CD4-positive, alpha-beta T cell treated with Interleukin-17A for 4 hours (primary cell): ENCODE results near the gene NDUFB11.
"Not testable (repeated sequence)": the region's sequence is repeated elsewhere in the genome, so short reads cannot be mapped to it uniquely, and the experiment has no call there.

Source experiments
- DNase-seq: peaks from one replicate; pipeline ENCODE4 v3.0.0-alpha.2; 2020; ENCODE audit warnings: mixed read lengths

NDUFB11 gene

DNA sequence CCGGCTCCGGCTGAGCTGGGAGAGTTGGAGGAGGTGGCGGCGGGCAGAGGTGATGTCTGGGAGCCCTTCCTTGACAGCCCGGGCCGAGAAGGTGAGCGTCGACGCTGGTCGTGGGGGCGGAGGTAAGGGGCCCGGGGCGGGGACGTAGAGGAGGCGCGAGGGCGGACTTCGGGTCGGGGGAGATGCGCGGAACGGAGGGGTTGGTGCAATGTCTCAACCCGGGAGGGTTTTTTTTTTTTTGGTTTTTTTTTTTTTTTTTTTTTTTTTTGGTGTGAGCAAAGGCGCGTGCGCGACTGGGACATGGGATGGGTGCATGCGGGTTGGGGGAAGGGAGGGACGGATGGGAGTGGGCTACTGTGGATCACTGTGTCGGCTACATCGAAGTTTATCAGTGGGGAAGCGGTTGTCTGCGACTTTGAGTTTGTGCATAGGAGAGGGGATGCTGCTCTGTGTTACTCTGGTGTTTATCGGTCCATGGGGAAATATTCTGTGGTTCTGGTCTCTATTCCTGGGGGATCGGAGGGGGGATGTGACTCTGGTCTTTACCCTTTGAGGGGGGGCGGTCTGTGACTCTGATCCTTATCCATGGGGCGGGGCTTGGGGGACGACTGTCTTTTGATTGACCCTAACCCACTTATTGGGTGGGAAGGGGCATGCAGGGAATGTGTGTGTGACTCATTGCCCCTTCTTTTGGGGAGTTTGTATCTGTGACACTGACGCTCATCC is 1.1 kb upstream of the NDUFB11 start:
- DNase-seq, result peak; percentile 61

DNA sequence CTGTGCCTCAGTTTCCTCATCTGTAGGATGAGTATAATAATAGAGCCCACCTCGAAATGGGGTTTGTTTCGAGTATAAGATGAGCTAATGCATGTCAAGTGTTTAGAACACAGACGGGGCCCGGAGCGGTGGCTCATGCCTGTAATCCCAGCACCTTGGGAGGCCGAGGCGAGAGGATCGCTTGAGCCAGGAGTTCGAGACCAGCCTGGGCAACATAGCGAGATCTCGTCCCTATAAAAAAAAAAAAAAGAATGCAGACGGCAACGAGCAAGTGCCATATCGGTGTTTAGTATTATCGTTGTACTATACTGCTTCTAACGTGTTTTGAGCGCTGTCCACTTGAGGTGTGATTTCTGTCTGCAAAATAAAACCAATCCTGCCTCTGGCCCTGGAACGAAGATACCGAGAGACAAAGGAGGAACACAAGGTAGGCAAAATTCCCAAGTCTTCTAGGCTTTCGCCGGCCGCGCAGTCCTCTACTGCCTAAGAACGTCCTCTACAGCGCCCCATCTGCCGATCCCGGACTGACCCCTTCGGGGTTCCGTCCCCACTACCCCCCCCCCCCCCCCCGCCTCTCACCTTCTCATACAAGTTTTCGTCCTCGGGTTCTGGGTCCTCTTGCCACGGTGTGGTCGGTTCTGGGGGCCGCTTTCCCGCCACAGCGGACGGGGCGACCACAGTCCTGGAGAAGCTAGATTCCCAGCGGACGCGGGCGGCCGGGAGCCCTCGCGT is 442 bp downstream of the NDUFB11 start:
- DNase-seq, result peak; percentile 65

DNA sequence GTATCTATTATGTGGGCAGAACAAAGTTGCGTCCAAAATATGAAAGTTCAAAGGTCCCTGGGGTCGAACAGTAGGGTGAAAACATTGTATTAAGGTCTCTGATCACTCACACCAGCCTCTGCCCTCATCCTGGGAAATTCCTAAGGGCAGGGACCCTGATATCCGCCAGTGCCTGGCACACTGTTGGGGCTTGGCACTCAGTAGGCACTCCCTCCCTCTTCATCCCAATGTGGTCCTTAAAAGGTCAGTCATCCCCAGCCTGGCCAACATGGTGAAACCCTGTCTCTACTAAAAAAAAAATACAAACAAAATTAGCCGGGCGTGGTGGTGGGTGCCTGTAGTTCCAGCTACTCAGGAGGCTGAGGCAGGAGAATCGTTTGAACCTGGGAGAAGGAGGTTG is 6.3 kb downstream of the NDUFB11 start:
- no peak for DNase-seq

DNA sequence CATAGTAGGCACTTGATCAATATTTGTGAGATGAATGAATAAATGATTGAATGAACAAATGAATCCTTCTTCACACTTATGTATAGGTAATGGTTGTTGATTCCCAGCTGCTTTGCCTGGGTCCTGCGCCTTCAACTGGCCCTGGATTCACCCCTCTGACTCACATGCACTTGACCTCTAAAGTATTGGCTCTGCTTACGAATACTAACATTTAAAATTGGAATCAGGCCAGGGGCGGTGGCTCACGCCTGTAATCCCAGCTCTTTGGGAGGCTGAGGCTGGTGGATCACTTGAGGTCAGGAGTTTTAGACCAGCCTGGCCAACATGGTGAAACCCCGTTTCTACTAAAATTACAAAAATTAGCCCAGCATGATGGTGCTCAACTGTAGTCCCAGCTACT is 8.9 kb downstream of the NDUFB11 start:
- DNase-seq, result not testable (repeated sequence)

DNA sequence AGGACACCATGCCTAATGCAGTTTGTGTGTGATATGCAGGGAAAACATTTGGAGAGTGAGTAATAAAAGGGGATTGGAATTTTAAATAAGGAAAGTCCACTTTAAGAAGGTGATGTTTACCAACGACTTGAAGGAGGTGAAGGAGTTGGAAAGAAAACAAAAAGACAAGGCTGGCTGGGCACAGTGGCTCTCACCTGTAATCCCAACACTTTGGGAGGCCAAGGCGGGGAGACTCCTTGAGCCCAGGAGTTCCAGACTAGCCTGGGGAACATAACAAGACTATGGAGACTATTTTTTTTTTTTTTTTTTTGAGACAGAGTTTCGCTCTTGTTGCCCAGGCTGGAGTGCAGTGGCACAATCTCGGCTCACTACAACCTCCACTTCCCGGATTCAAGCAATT is 11.0 kb downstream of the NDUFB11 start:
- DNase-seq, result no peak

DNA sequence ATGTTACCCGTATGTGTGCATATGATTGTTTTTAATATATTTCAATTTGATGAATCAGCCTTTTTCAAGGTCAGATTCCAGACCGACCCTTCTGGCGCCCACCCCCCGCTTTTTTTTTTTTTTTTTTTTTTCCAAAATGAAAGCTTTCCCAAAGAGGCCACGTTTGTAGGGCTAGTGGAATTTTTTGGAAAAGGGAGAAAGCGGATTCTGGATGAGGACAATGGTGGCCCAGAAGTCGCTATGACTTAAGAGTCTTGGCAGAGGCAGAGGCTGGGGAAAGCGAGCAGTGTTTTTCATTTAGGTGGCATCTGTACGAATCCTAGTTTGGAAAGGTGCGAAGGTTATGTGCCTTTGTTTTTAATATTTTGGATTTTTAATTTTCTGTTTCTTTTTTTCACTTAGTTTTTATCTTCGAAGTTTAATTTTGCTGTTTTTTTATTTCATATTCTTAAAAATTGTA is 14.6 kb downstream of the NDUFB11 start:
- DNase-seq, result no peak

DNA sequence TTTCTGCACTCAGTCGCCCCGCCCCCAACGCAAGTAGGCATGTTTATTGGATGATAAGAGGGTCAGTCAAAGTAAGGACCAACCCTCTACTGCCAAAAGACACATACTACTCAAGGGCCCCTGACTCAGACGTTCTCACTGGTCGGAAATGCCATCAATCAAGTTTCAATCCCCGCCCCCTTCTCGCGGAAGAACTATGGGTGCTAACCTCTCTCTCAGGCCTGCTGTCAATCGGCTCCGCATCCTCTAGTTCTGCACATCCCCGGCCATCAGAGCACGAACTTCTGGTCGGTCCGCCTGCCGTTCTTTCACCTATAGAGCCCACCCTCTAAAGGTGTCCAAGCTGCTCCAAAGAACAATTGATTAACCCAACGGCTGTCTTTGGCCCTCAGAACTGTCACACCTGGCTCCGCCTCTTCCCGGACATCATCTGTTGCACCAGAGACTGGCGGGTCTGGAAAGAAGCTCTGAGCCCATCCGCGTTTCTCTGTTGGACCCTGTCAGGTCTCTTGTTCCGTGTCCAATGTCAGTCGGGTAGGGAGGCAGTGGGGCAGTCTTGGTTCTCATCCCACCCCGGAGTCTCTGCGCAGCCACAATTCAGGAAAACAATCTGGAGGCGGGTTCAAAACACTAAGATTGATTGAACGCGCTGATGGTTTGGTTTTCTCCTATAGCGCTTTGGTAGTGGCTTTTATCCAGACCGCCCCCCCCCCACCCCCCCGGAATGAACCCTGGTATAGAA is 15.2 kb downstream of the NDUFB11 start:
- DNase-seq, result peak; percentile 88

DNA sequence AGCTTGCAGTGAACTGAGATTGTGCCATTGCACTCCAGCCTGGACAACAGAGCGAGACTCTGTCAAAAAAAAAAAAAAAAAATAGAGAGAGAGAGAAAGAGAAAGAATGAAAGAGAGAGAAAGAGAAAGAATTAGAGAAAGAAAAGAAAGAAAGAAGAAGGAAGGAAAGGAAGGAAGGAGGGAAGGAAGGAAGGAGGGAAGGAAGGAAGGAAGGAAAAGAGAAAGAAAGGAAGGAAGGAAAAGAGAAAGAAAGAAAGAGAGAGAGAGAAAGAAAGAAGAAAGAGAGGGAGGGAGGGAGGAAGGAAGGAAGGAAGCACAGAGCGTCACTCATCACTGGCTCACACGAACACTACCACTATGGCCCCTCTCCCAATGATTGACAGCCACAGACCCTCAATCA is 20.0 kb downstream of the NDUFB11 start:
- DNase-seq, result not testable (repeated sequence)

DNA sequence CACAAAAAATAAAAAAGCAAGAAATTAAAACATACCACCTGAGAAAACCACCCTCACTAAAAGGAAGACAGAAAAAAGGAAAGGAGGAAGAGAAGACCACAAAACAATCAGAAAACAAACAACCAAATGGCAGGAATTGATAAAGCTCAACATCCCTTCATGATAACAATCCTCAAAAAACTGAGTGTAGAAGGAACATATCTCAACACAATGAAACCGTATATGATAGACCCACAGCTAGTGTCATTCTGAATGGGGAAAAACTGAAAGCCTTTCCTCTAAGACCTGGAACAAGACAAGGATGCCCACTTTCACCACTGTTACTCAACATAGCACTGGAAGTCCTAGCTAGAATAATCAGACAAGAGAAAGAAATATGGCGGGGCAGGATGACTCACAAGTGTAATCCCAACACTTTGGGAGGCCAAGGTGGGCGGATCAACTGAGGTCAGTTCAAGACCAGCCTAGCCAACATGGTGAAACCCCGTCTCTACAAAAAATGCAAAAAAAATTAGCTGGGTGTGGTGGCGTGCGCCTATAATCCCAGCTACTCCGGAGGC is 27.9 kb downstream of the NDUFB11 start:
- not testable (repeated sequence) for DNase-seq

DNA sequence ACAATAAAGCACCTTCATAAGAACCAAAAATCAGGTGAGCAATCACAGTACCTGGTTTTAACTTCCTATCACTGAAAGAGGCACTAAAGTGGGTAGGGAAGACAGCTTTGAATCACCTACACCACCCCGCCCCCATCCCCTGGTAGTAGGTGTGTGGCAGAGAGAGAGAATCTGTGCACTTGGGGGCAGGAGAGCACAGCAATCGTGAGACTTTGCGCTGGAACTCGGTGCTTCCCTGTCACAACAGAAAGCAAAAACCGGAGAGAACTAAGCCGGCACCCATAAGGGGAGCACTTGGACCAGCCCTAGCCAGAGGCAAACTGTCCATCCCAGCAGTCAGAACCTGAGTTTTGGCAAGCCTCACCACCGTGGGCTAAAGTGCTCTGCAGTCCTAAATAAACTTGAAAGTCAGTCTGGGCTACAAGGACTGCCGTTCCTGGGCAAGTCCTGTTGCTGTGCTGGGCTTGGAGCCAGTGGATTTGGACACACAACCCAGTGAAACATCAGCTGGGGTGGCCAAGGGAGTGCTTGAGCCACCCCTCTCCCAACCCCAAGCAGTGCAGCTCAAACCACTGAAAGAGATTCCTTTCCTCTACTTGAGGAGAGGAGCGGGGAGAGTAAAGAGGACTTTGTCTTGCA is 32.1 kb downstream of the NDUFB11 start:
- DNase-seq, result no peak

DNA sequence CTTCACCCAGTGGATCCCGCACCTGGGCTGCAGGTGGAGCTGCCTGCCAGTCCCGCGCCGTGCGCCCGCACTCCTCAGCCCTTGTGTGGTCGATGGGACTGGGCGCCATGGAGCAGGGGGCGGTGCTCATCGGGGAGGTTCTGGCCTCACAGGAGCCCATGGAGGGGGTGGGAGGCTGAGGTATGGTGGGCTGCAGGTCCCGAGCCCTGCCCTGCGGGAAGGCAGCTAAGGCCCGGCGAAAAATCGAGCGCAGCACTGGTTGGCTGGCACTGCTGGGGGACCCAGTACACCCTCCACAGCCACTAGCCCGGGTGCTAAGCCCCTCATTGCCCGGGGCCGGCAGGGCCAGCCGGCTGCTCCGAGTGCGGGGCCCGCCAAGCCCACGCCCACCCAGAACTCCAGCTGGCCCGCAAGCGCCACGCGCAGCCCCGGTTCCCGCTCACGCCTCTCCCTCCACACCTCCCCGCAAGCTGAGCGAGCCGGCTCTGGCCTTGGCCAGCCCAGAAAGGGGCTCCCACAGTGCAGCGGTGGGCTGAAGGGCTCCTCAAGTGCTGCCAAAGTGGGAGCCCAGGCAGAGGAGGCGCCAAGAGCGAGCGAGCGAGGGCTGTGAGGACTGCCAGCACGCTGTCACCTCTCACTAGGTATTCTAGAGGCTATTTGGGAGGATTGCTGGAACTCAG is 33.4 kb downstream of the NDUFB11 start:
- DNase-seq, result not testable (repeated sequence)

DNA sequence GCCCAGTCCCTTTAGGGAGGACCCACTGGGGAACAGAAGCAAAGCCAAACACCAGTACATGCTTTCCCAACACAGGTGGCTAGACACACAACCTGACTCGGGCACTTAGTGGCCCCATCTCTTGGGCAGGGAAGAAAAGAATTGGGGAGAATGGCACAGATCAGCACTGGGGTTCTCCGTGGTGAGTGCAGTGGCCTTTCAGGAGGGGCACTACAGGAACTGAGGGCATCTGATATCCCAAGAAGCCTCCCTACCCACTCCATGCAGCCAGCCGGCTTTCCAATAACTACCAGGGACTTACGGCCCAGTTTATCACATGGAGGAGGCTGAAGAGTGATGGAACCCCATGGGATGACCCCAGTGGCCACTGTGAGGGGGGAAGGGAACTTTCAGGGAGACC is 43.3 kb downstream of the NDUFB11 start:
- no peak for DNase-seq

DNA sequence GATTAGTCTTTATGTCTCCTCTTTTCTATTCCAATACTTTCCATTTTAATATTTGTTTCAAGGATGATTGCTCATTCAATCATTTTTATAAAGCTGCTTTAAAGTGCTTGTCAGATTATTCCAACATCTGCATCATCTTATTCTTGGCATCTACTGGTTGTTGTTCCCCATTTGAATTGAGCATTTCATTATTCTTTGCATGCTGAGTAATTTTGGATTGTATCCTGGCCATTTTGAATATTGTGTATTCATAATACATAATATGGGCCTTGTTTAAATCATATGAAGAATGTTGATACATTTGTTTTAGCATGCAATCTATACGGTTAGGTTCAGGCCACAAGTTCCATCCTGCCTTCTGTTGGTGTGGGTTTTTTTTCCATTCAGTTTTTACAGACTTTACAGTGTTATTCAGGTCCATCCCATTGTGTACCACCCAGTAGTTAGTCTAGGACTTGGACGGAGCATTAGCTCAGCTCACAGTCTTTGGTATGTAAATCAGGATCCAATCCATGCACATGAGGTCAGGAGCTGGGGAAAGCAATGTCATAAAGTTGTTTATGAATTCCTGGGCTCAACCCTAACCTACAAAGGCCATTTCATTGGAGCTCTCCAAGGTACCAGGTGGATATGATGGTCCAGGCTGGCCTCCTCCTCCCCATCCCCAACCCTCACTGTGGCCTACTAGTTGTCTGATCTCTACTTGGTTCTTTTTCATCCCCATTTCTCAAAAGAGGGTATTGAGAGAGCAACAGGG is 46.0 kb downstream of the NDUFB11 start:
- no peak for DNase-seq

DNA sequence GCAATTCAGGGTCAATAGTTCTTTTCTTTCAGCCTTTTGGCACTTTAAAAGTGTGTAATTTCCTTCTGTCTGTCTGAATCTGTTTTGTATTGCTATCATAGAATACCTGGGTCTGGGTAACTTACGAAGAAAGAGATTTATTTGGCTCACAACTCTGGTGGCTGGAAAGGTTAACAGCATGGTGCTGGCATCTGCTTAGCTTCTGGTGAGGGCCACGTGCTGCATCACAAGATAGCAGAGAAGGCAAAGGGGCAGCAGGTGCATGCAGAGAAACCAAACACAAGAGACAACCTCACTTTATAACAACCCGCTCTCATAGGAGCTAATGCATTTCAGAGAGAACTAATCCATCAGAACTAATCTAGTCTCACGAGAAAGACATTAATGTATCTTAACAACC is 47.5 kb downstream of the NDUFB11 start:
- DNase-seq, result no peak

DNA sequence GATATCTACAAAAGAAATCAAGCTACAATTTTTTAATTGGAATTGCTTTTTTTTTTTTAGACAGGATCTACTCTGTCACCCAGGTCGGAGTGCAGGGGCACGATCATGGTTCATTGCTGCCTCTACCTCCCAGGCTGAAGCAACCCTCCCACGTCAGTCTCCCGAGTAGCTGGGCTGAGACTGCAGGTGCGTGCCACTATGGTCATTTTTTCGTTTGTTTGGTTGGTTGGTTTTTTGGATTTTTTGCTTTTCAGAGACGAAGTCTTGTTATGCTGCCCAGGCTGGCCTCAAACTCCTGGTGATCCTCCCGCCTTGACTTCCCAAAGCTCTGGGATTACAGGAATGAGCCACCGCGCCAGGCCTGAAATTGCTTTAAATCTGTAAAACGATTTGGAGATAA is 50.6 kb downstream of the NDUFB11 start:
- no peak for DNase-seq

DNA sequence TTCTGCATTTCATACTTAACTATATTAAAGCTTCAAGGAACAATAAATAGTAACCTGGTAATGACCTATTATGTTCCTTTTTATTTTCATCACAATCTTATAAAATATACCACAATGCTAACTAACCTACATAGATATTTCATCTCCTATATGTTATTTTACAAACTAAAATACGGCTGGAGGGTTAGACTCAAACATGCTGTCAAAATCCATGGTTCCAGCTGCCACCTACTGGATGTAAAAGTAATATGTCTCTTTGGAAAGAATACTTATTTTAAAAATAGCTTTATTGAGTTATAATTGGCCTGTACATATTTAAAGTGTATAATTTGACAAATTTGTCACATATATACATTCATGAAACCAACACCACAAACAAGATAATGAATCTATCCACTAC is 51.3 kb downstream of the NDUFB11 start:
- peak; percentile 7 for DNase-seq
